HG03432 (cell line): ENCODE results near the gene CRB1.

Experiments
- ATAC-seq: cut with Tn5 transposase; IDR thresholded peaks from one replicate; pipeline ENCODE4 v1.9.1; 2021; ENCODE audit warnings: mild to moderate bottlenecking, moderate library complexity; ENCODE audit not compliant: unreplicated experiment

The CRB1 gene

GRCh38 chr1:197302775-197303174 is 34.7 kb downstream of the CRB1 start:
- ATAC-seq = no peak

- no peak for ATAC-seq
Observed at GRCh38 chr1:197303463-197303862, 35.4 kb downstream of the CRB1 start.

GRCh38 chr1:197304638-197305200 is 36.7 kb downstream of the CRB1 start:
- ATAC-seq = no peak

- ATAC-seq = no peak
Observed at GRCh38 chr1:197305925-197306324, 37.9 kb downstream of the CRB1 start.

- ATAC-seq = no peak
Observed at GRCh38 chr1:197306381-197307062, 38.5 kb downstream of the CRB1 start.

GRCh38 chr1:197307136-197307535 is 39.1 kb downstream of the CRB1 start:
- no peak for ATAC-seq

GRCh38 chr1:197307551-197307950 is 39.5 kb downstream of the CRB1 start:
- no peak for ATAC-seq

GRCh38 chr1:197311081-197311480 is 43.0 kb downstream of the CRB1 start:
- no peak for ATAC-seq

- no peak for ATAC-seq
Observed at GRCh38 chr1:197312163-197312562, 44.1 kb downstream of the CRB1 start.

GRCh38 chr1:197313713-197314112 is 45.7 kb downstream of the CRB1 start:
- no peak for ATAC-seq

GRCh38 chr1:197314682-197315081 is 46.6 kb downstream of the CRB1 start:
- ATAC-seq = no peak

GRCh38 chr1:197319631-197320030 is 51.6 kb downstream of the CRB1 start:
- ATAC-seq = no peak

- no peak for ATAC-seq
Observed at GRCh38 chr1:197320991-197321531, 53.0 kb downstream of the CRB1 start.

GRCh38 chr1:197321811-197322210 is 53.8 kb downstream of the CRB1 start:
- no peak for ATAC-seq

- peak; percentile 54 for ATAC-seq
Observed at GRCh38 chr1:197327776-197328364, 59.8 kb downstream of the CRB1 start.

GRCh38 chr1:197330213-197330612 is 62.2 kb downstream of the CRB1 start:
- ATAC-seq = no peak

- ATAC-seq = no peak
Observed at GRCh38 chr1:197331565-197331964, 63.5 kb downstream of the CRB1 start.

GRCh38 chr1:197333041-197333440 is 65.0 kb downstream of the CRB1 start:
- ATAC-seq = no peak

- ATAC-seq = no peak
Observed at GRCh38 chr1:197336571-197336970, 68.5 kb downstream of the CRB1 start.

- ATAC-seq = no peak
Observed at GRCh38 chr1:197339106-197340060, 71.3 kb downstream of the CRB1 start.

- ATAC-seq = no peak
Observed at GRCh38 chr1:197341626-197342025, 73.6 kb downstream of the CRB1 start.
